ENCODE data around the gene CHD5.

Gene CHD5

GRCh38 chr1:6176779-6177178 is 3.3 kb downstream of the CHD5 start:
- TF ChIP-seq CTCF (IDR thresholded peaks at IDR 0.05; ENCODE audit: low read depth, low read length) = no peak
- TF ChIP-seq POLR2A (IDR thresholded peaks at IDR 0.05; ENCODE audit: extremely low read depth, insufficient read length) = no peak
- no peak for TF ChIP-seq MAX (IDR thresholded peaks at IDR 0.05; ENCODE audit: low read depth, low read length)
- TF ChIP-seq MYC (IDR thresholded peaks at IDR 0.05; ENCODE audit: low read depth, low read length) = no peak
- H3K4me3 ChIP-seq (ENCODE audit: low read depth, low read length) = no peak overlapping the region
- DNase-seq (ENCODE audit: low read depth) = no peak

- TF ChIP-seq POLR2A (IDR thresholded peaks at IDR 0.05; ENCODE audit: extremely low read depth, insufficient read length) (no peak), MYC (IDR thresholded peaks at IDR 0.05; ENCODE audit: low read depth, low read length) (no peak), CTCF (IDR thresholded peaks at IDR 0.05; ENCODE audit: low read depth, low read length) (no peak), MAX (IDR thresholded peaks at IDR 0.05; ENCODE audit: low read depth, low read length) (no peak)
- H3K4me3 ChIP-seq (ENCODE audit: low read depth, low read length) = no peak overlapping the region
- DNase-seq (ENCODE audit: low read depth) = no peak
Observed at GRCh38 chr1:6175411-6175828, 4.7 kb downstream of the CHD5 start.

- no peak overlapping the region for H3K4me3 ChIP-seq (ENCODE audit: low read depth, low read length)
- TF ChIP-seq POLR2A (IDR thresholded peaks at IDR 0.05; ENCODE audit: extremely low read depth, insufficient read length) (no peak), MYC (IDR thresholded peaks at IDR 0.05; ENCODE audit: low read depth, low read length) (no peak), MAX (IDR thresholded peaks at IDR 0.05; ENCODE audit: low read depth, low read length) (no peak), CTCF (IDR thresholded peaks at IDR 0.05; ENCODE audit: low read depth, low read length) (no peak)
- DNase-seq (ENCODE audit: low read depth) = no peak
Observed at GRCh38 chr1:6174621-6175410, 5.3 kb downstream of the CHD5 start.

- DNase-seq (ENCODE audit: low read depth) = peak; percentile 31
- H3K4me3 ChIP-seq (ENCODE audit: low read depth, low read length) = no peak overlapping the region
- TF ChIP-seq CTCF (IDR thresholded peaks at IDR 0.05; ENCODE audit: low read depth, low read length) (no peak), MYC (IDR thresholded peaks at IDR 0.05; ENCODE audit: low read depth, low read length) (no peak), MAX (IDR thresholded peaks at IDR 0.05; ENCODE audit: low read depth, low read length) (no peak), POLR2A (IDR thresholded peaks at IDR 0.05; ENCODE audit: extremely low read depth, insufficient read length) (no peak)
Observed at GRCh38 chr1:6172549-6172948, 7.6 kb downstream of the CHD5 start.

- no peak overlapping the region for H3K4me3 ChIP-seq (ENCODE audit: low read depth, low read length)
- TF ChIP-seq CTCF (IDR thresholded peaks at IDR 0.05; ENCODE audit: low read depth, low read length) (peak; percentile 26), POLR2A (IDR thresholded peaks at IDR 0.05; ENCODE audit: extremely low read depth, insufficient read length) (no peak), MAX (IDR thresholded peaks at IDR 0.05; ENCODE audit: low read depth, low read length) (no peak), MYC (IDR thresholded peaks at IDR 0.05; ENCODE audit: low read depth, low read length) (no peak)
- DNase-seq (ENCODE audit: low read depth) = peak; percentile 22
Observed at GRCh38 chr1:6171548-6172124, 8.5 kb downstream of the CHD5 start.
